WTC11 (cell line): ENCODE results near the gene RSPO3.

Experiments
- ATF1 ChIP-seq: sonication (generic); formaldehyde crosslinking; IDR thresholded peaks from 2 replicates; pipeline ENCODE4 v1.8.1; 2023; ENCODE audit warnings: mild to moderate bottlenecking, moderate library complexity, missing genetic modification reagents
- CREM ChIP-seq: sonication (generic); formaldehyde crosslinking; IDR thresholded peaks from 2 replicates; pipeline ENCODE4 v1.8.1; 2022; ENCODE audit warnings: mild to moderate bottlenecking, missing genetic modification reagents, moderate library complexity
- CTCF ChIP-seq: fragments of 200-600 bp; IDR thresholded peaks from 2 replicates; pipeline ENCODE4 v1.8.0; 2022; ENCODE audit warnings: antibody characterized with exemption
- NFE2L1 ChIP-seq: sonication (generic); formaldehyde crosslinking; IDR thresholded peaks from 2 replicates; pipeline ENCODE4 v1.8.1; 2023; ENCODE audit warnings: missing genetic modification reagents
- PREB ChIP-seq: sonication (generic); formaldehyde crosslinking; IDR thresholded peaks from 2 replicates; pipeline ENCODE4 v1.8.1; 2022; ENCODE audit warnings: mild to moderate bottlenecking, missing genetic modification reagents, moderate library complexity, borderline replicate concordance
- TF ChIP-seq, protein P1 (sequence below): sonication (generic); formaldehyde crosslinking; IDR thresholded peaks from 2 replicates; pipeline ENCODE4 v1.8.0; 2022; ENCODE audit warnings: mild to moderate bottlenecking, missing genetic modification reagents

- TF ChIP-seq CTCF (peak; percentile 80), CREM (CRISPR knock-in tag) (no peak), ATF1 (CRISPR knock-in tag) (no peak), PREB (CRISPR knock-in tag) (no peak), NFE2L1 (CRISPR knock-in tag) (no peak)
- TF ChIP-seq, protein P1, sequence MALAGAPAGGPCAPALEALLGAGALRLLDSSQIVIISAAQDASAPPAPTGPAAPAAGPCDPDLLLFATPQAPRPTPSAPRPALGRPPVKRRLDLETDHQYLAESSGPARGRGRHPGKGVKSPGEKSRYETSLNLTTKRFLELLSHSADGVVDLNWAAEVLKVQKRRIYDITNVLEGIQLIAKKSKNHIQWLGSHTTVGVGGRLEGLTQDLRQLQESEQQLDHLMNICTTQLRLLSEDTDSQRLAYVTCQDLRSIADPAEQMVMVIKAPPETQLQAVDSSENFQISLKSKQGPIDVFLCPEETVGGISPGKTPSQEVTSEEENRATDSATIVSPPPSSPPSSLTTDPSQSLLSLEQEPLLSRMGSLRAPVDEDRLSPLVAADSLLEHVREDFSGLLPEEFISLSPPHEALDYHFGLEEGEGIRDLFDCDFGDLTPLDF (CRISPR knock-in tag): no peak
Observed at GRCh38 chr6:127186889-127187288, 68.4 kb downstream of the RSPO3 start.
